GM19455 (cell line): Measurements from ENCODE around the gene DXO.
"Not testable (repeated sequence)": the region's sequence is repeated elsewhere in the genome, so short reads cannot be mapped to it uniquely, and the experiment has no call there.

Experiments used
- ATAC-seq: cut with Tn5 transposase; IDR thresholded peaks from one replicate; pipeline ENCODE4 v1.9.1; 2021; ENCODE audit not compliant: unreplicated experiment

DXO gene

DNA sequence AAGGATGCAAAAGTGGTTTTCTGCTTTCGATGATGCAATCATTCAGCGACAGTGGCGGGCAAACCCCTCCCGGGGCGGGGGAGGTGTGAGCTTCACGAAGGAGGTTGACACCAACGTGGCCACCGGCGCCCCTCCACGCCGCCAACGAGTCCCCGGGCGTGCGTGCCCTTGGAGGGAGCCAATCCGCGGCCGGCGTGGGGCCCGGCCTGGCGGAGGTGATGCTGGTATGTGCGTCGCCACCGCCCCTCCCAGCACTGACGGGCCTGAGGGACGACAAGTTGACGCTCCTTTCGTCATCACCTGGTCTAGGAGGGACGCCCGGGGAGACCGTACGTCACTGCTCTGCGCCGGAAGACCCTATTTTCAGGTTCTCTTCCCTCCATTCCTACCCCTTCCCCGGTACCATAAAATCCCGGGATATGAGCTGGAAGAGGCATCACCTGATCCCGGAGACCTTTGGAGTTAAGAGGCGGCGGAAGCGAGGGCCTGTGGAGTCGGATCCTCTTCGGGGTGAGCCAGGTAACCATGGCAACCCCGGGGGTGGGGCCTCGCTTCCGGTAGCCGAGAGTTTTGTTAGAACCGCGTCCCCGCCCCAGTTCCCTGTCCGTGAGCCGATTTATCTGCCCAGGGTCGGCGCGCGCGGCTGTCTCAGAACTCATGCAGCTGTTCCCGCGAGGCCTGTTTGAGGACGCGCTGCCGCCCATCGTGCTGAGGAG is at the start of gene DXO:
Gene DXO (minus strand): TSS at position 146 of the 716 bp plus-strand sequence. CDS start 463 bp downstream, outside the sequence.
- peak; percentile 88 for ATAC-seq

DNA sequence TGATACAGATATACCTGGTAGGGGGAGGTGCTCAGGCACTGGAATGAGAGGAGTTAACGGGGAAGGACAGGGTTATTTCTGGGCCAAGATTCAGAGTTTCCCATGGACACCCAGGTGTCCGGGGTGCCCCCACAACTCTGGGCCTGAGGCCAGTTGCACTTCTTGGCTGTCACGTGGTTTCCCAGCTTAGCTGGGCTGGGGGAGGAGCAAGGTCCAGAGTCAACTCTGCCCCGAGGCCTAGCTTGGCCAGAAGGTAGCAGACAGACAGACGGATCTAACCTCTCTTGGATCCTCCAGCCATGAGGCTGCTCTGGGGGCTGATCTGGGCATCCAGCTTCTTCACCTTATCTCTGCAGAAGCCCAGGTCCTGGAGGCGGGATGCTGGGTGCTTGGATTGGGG is 42.6 kb upstream of the DXO start, which contains the start of gene C4B:
Gene C4B (plus strand): TSS at position 249 of the 400 bp plus-strand sequence. CDS start 51 bp downstream, at position 300.
- not testable (repeated sequence) for ATAC-seq

DNA sequence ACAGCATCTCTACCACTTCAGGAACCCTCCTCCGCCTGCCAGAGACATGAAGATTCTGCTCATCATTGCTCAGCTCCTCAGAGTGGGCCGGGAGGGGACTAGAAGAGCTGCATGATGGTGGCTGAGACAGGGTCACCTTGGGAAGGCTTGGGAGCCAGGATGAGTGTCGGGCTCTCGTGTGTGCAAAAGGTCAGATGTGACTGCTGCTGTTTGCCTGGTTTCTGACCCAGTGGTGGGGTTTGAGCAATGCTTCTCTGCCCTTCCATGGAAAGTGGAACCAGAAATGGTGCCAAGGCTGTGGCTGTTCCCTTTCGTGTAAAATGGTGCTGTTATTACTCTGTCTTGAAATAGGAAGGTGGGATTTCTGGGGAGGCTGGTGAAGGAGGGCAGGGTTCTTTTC is 41.8 kb upstream of the DXO start:
- not testable (repeated sequence) for ATAC-seq

DNA sequence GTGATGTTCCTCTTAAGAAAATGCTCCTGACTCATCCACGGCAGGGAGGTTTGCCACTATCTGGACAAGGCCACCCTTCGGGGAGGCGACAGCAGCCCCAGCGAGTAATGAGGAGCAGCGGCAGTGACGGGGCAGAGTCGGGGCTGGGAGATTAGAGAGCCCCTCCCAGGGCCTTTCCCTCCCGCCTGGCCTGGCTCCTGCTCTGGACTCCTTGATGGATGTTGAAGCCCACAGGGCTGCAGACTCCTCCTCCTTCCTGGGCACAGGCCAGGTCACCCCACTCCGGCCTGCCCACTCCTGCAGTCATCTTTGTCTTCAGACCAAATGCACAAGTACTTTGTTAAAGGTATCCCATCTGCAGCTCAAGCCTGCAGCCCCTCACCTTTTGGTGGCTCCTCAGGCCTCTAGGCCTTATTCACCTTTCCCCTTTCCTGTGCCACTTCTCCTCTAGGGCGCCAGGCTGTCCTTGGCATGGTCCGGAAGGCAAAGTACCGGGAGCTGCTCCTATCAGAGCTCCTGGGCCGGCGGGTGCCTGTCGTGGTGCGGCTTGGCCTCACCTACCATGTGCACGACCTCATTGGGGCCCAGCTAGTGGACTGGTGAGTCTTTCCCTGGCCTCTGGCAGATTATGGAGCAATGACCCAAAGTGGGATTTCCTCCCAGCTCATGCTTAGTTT is 41.1 kb upstream of the DXO start:
- ATAC-seq = not testable (repeated sequence)

DNA sequence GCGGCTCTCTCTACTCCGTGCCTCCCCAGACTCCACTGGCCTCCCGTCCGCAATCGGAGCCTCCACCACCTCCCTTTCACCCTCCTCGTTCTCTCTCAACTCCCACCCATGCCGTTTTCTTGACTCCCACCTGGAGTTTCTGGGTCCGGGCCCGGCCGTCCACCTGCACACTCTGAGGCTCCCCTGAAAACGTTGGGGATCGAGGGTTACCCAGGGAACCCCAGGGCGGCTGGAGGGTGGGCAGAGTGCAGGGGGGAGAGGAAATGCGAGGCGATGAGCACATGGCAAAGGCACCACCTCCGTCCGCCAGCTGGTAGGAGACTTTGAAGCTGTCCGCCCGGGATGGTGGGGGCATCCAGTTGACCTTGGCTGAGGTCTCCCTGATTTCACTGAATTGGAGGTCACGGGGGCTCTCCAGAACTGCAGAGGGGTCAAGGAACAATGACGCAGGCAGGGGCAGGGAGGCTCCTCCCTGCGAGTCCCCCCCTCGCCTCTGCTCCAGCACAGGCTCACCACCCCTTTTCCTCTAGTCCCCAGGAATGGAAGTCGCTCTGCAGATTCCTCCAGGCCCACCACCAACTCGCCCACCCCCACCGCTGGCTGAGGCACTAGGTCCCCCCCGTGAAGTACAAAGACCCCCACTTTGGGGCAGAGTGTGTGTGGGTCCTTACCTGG is 39.1 kb upstream of the DXO start:
- ATAC-seq = not testable (repeated sequence)

DNA sequence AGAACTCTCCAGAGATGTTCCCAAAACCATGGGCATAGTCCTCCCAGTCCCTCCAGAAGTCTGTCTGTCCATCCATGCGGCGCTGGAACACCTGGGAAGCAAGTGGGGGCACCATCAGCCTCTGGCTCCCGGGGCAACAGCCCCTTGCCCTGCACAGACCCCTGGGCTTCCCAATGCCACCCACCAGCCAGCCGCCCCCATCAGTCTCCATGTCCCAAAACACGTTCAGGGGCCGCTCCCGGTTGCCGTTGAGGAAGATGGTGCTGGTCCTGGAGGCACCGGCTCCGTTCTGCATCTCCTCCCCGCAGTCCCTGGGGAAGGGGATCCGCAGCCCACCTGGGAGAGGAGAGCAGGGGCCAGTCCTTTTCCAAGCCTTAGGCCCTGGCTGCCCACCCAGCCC is 37.6 kb upstream of the DXO start:
- ATAC-seq = not testable (repeated sequence)

DNA sequence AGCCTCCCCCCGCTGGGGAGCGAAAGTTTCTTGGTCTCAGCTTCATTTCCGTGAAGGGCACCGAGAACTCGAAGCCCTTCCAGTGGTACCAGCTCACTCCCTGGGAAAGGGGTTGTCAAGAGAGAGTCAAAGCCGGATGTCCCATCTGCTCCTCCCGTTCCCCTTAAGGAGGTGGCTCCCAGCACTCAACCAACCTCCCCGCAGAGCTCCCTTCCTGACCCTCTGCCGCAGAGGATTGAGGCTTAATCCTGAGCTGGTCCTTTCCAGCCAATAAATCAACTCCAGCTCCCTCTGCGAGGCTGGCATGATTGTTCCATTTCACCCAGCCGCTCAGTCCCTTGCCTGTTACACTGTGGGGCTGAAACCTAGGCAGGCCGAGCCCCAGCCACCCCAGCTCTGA is 36.7 kb upstream of the DXO start:
- not testable (repeated sequence) for ATAC-seq

DNA sequence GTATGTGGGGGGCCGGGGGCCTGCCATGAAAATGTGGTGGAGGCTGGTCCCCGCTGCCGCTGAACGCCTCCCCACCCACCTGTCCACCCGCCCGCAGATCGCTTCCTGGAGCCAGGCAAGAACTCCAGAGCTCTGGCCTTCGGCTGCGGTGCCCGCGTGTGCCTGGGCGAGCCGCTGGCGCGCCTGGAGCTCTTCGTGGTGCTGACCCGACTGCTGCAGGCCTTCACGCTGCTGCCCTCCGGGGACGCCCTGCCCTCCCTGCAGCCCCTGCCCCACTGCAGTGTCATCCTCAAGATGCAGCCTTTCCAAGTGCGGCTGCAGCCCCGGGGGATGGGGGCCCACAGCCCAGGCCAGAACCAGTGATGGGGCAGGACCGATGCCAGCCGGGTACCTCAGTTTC is 36.1 kb upstream of the DXO start:
- not testable (repeated sequence) for ATAC-seq

DNA sequence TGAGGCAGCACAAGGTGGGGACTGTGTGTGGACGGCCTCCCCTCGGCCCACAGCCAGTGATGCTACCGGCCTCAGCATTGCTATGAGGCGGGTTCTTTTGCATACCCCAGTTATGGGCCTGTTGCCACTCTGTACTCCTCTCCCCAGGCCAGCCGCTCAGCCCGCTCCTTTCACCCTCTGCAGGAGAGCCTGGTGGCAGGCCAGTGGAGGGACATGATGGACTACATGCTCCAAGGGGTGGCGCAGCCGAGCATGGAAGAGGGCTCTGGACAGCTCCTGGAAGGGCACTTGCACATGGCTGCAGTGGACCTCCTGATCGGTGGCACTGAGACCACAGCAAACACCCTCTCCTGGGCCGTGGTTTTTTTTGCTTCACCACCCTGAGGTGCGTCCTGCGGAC is 35.1 kb upstream of the DXO start:
- not testable (repeated sequence) for ATAC-seq

DNA sequence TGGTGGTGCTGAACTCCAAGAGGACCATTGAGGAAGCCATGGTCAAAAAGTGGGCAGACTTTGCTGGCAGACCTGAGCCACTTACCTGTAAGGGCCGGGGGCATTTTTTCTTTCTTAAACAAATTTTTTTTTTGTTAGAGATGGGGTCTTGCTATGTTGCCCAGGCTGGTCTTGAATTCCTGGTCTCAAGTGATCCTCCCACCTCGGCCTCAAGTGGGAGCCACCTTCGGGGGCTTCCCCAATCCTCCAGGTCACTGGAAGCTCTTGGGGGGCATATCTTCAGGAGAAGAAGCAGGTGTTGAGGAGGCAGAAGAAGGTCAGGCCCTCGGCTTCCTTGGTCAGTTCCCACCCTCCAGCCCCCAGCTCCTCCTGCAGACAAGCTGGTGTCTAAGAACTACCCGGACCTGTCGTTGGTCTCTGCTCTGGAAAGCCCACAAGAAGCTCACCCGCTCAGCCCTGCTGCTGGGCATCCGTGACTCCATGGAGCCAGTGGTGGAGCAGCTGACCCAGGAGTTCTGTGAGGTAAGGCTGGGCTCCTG is 34.1 kb upstream of the DXO start:
- not testable (repeated sequence) for ATAC-seq

DNA sequence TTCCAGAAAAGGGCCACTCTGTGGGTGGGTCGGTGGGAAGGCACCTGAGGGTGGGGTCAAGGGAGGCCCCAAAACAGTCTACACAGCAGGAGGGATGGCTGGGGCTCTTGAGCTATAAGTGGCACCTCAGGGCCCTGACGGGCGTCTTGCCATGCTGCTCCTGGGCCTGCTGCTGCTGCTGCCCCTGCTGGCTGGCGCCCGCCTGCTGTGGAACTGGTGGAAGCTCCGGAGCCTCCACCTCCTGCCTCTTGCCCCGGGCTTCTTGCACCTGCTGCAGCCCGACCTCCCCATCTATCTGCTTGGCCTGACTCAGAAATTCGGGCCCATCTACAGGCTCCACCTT is 33.6 kb upstream of the DXO start:
- not testable (repeated sequence) for ATAC-seq

DNA sequence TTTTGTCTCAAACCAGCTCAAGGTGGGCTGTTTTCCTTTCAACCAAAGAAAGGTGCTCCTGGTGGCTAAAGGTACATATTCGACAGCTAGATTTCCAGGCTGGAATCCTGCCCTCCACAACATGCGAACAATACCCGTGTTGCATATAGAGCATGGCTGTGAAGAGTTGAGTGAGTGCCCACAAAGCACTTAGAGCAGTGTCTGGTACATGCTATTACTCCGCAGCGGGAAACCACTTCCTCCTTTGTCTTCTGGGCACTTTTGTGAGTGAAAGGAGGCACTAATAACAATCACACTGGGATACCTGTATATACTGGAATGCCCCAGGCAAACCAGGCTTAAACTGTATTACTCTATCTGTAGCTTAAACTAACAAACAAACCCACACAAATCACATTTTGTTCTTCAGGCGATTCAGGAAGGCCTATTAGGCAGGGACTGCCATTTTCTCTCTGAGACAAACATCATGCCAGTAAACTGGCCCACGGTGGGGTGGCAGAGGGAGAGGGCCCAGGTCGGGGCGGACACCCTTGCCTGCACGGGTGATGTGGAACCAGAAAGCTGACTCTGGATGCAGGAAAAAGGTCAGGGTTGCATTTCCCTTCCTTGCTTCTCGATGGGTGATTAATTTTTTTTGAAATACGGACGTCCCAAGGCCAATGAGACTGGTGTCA is 33.1 kb upstream of the DXO start:
- ATAC-seq = not testable (repeated sequence)

DNA sequence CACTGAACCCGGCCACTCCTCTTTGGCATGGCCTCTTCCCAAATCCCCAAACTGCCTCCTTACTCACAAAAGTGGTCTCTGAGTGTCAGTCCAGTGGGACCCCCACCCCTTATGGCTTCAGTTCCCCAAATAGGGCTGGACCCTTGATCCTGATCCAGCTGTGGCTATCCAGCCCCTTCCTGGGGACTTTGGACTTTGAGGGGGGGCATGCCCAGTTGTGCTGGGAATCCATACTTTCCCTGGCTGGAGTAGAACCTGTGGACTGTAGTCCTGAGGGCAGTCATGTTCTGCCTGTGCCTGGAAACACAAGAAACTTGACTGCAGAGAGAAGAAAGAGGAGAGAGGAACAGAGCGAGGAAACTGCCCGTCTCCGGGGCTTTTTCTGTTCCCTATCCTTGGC is 32.5 kb upstream of the DXO start:
- ATAC-seq = not testable (repeated sequence)

DNA sequence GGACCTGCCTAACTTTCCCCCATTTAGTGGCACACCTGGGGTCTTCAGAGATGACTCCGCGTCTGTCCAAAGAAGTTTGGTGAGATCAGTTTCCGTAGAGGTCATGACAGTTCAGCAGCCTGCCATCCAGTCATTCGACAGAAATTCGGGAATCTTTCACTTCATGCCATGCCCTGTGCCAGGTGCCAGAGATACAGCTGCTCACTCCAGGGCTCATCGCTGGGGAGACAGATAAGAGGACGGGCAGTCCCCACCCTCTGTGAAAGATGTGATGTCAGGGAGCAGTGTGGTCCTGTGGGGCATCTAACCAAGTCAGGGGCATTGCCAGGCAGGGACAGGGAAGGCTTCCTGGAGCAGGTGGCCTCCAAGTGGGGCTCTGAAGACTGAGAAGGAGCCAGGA is 31.4 kb upstream of the DXO start:
- ATAC-seq = not testable (repeated sequence)

DNA sequence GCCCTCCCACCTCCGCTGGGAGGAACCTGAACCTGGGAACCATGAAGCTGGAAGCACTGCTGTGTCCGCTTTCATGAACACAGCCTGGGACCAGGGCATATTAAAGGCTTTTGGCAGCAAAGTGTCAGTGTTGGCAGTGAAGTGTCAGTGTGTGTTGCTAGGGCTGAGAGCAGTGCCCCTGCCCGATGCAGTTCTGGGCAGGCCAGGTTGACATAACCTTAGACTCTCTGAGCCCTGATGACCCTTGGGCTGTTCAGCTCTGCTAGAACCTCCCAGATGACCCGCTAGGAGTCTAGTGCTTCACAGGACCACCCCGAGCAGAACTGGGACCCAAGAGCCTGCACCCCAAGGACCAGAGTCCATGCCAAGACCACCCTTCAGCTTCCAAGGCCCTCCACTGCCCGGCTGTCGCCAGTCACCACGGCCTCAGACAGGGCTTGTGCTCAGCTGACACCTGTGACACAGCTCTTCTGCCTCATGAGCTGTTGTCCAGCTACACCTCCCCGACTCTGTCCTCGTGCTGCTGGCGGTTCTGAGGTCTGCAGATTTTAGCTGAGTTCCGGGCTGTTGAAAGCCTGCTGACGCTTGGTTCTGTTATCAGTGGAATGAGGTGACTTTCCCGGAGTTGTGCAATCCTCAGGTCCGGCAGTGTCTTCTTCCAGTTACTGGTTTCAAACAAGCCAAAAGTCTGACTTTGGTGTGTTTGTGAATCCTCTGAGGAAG is 30.8 kb upstream of the DXO start:
- ATAC-seq = not testable (repeated sequence)

DNA sequence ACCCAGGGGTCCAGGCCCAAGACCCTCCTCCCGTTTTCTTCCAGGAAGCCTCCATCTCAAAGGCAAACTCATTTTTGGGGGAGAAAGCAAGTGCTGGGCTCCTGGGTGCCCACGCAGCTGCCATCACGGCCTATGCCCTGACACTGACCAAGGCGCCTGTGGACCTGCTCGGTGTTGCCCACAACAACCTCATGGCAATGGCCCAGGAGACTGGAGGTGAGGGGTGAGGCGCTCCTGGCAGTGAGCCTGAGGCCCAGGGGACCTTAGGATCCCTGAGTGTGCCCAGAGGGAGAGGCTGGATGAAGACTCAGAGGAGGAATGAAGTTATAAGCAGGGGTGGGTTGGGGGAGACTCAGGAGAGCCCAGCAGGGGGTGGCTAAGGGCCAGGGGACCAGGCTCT is 24.4 kb upstream of the DXO start:
- not testable (repeated sequence) for ATAC-seq

DNA sequence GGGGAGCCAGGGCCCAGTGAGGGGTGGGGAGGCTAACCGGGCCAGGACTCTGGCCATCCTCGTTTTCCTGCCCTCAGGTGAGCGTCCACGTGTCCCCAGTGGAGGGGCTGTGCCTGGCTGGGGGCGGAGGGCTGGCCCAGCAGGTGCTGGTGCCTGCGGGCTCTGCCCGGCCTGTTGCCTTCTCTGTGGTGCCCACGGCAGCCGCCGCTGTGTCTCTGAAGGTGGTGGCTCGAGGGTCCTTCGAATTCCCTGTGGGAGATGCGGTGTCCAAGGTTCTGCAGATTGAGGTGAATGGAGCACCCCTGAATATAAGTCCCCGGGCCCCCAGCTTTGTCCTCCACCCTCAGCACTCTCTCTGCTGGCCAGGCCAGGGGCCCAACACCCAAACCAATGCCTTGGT is 22.5 kb upstream of the DXO start:
- ATAC-seq = not testable (repeated sequence)

DNA sequence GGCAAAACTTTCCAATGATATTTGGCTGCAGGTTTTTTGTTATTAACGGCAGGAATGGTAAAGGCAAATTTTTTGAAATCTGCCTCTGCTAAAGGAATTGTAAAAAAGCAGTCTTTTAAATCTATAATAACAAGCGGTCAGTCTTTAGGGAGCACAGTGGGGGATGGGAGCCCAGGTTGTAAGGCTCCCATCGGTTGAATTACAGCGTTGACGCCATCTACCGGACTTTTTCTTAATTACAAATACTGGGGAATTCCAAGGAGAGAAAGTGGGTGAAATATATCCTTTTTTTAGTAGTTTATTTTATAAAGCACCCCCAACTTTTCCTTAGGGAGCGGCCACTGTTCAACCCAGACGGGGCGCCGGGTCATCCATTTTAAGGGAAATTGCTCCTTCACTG is 17.4 kb upstream of the DXO start:
- not testable (repeated sequence) for ATAC-seq

DNA sequence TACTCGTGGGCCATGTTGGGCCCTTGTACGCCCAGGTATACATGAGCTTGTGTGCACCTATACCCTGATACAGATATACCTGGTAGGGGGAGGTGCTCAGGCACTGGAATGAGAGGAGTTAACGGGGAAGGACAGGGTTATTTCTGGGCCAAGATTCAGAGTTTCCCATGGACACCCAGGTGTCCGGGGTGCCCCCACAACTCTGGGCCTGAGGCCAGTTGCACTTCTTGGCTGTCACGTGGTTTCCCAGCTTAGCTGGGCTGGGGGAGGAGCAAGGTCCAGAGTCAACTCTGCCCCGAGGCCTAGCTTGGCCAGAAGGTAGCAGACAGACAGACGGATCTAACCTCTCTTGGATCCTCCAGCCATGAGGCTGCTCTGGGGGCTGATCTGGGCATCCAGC is 9.8 kb upstream of the DXO start, which contains the start of gene C4A:
Gene C4A (plus strand): TSS at position 314 of the 400 bp plus-strand sequence. CDS start 51 bp downstream, at position 365.
- not testable (repeated sequence) for ATAC-seq

DNA sequence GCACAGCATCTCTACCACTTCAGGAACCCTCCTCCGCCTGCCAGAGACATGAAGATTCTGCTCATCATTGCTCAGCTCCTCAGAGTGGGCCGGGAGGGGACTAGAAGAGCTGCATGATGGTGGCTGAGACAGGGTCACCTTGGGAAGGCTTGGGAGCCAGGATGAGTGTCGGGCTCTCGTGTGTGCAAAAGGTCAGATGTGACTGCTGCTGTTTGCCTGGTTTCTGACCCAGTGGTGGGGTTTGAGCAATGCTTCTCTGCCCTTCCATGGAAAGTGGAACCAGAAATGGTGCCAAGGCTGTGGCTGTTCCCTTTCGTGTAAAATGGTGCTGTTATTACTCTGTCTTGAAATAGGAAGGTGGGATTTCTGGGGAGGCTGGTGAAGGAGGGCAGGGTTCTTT is 9.1 kb upstream of the DXO start:
- not testable (repeated sequence) for ATAC-seq
